Measurements from ENCODE around the gene ZNF678.
"Not testable (repeated sequence)": the region's sequence is repeated elsewhere in the genome, so short reads cannot be mapped to it uniquely, and the experiment has no call there.

ZNF678 gene

DNA sequence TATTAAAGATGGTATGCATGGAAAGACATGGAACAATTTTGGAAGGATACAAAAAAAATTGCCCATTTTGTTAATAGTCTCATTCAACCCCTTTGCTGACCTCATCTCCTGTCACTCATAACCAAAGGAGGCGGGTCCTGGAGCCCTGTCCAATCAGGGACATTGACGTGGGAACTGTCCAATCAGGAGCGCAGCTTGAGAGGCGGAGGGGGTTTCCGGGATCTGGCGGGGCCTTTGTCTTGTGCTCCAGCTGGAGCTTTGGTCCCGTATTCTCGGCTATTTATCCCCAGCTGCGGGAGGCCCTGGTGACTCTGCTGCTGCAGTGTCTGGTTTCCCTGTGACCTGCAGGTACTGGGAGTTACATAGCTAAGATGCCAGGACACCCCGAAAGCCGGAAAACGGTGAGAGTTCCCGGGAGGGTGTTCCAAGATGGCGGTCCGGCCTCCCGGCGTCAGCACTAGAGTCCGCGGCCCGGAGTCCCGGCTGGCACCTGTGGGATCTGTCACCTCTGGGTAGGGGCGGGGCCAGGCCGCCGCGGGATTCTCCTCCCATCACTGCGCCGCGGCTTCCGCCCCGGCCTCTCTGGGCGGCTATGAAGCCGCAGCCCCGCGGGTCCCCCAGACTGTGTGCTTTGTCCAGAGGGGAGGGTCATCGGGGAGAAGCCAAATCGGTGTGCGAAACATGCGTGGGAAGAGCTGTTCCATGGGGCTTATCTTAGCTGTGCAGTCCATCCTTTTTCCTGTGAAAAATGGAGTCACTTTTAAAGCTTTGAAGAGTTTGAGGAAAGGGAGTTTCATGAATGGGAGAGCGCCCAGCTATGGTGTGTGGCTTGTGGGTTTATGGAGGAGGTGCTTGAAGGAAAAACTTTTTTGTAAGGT, at the start of gene ZNF678:
Gene ZNF678 (plus strand): TSS at position 233 of the 878 bp plus-strand sequence. CDS start 87,436 bp downstream, outside the sequence.
- DNase-seq = peak; percentile 95

DNA sequence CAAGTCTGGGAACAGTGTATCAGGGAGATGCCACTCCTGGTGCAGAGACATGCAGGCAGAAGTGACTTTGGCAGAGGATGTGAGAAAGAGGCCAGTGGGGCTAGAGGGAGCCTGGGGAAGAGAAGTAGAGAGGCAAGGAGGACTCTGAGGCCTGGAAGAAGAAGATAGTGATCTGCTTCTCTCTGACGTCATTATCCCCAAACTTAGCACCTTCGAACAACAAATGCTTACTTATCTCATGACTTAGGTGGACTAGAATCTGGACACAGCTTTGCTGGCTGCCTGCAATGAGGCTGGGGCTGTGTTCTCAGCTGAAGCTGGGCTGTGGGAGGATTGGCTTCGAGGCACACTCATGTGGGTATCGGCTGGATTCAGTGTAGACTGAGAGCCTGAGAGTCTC, 44.5 kb upstream of the ZNF678 start:
- no peak for DNase-seq

DNA sequence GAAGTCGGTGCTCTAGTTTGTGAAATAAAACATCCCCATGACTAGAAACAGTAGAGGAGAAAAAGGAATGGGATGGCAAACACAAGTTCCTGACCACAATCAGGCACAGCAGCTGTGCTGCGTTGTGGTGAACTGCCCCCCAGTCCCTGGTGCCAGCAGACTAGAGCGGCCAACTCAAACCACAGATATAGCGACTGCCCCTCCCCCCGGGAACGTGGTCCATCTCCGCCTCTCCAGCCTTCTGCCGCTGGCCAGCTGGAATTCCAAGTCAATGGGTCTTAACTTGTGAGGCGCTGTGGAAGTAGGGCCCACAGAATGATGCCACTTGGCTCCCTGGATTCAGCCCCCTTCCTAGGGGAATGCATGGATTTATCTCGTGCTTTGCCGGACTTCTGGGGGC, 41.6 kb upstream of the ZNF678 start:
- DNase-seq = no peak

DNA sequence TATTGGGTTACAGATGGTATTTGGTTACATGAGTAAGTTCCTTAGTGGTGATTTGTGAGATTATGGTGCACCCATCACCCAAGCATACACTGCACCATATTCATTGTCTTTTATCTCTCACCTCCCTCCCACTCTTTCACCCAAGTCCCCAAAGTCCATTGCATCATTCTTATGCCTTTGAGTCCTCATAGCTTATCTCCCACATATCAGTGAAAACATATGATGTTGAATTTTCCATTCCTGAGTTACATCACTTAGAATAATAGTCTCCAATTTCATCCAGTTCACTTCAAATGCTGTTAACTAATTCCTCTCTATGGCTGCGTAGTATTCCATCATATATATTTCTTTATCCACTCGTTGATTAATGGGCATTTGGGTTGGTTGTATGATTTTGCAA, 36.8 kb upstream of the ZNF678 start:
- DNase-seq = no peak

DNA sequence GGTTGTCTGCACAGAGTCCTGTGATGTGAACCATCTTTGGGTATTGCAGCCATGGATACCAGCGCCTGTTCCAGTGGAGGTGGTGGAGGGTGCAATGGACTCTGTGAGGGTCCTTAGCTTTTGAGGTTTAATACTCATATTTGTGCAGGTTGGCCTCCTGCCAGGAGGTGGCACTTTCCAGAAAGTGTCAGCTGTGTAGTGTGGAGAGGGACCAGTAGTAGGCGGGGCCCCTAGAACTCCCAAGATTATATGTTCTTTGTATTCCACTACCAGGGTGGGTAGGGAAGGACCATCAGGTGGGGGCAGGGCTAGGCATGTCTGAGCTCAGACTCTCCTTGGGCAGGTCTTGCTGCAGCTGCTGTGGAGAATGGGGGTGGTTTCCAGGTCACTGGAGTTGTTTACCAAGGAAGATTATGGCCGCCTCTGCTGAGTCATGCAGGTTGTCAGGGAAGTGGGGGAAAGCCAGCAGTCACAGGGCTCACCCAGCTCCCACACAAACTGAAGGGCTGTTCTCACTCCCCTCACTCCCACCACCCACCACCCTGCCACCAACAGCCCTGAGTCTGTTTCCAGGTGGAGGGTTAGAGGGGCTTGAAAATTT, 31.2 kb upstream of the ZNF678 start:
- no peak for DNase-seq

DNA sequence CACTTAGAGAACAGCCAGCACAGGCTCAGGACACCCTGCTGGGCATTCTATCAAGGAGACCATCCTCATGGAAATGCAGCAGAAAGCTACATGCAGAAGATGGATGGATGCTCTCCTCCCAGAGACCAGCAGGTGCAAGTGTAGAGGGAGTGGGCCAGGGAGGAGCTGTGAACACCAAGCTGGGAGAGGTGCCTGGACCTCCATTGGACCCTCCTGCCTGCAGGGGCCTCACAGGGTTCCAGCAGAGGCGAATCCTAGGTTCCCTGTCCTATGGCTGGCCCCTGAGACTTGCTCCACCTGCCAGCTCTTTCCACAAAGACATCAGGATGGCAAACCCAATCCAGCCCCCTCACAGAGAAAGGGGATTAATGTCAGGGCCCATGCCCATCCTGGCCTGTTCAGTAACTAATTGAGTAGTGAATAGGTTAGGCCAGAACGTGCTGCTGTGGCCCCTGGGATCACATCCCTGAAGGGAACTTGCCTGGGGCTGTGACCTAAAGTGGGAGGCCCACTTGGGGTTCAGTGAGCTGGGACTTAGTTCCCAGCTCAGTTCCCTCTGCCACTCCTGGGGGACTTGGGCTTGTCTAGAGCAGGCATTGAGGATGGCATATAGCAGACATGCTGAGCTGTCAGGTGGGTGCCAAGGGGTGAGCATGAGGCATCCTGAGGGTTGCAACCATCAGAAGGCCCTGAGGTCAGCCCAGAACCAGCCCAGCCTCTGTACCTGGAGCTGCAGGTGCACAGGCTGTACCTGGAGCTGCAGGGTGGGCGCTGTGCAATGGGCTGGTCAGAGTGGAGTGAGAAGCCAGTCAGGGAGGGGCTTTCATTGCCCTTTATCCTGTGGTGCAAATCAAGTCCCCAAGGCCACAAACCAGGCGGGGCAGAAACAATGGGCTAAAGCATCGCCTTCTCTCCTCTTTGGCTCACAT, 22.9 kb upstream of the ZNF678 start:
- no peak for DNase-seq

DNA sequence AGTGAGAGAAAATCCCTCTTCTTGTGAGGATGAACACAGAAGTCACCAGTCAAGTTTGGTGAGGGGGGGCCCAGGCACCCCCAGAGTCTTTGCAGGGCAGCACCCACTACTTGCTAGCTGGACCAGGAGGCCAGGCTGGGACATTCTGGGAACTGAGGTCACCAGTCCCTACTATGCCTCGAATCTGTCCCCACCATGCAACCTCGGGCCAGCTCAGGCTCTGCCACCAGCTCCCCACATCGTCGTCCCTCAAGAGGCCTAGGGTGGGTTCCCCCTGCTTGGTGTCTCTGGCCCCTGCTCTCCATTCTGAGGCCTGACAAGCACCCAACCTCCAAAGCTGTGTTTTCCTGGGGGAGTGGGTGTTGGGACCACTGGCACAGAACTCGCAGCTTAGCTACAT, 22.2 kb upstream of the ZNF678 start:
- DNase-seq = no peak

DNA sequence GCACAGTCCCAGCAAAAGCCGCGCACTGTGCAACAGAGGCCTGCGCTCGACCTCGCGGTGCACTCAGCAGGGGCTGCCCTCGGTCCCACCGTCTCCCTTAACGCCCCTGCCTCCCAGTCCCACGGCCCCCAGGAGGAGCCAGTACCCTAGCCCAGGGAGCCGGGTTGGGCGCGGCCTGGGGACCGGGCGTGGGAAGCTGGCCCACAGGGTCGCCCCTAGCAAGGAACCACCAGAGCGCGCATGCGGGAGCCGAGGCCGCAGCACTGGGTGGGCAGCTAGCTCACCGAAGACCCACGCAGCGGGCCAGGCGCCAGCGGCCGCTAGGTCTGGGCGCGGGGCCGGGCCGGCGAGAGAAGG, 21.6 kb upstream of the ZNF678 start:
- no peak for DNase-seq

DNA sequence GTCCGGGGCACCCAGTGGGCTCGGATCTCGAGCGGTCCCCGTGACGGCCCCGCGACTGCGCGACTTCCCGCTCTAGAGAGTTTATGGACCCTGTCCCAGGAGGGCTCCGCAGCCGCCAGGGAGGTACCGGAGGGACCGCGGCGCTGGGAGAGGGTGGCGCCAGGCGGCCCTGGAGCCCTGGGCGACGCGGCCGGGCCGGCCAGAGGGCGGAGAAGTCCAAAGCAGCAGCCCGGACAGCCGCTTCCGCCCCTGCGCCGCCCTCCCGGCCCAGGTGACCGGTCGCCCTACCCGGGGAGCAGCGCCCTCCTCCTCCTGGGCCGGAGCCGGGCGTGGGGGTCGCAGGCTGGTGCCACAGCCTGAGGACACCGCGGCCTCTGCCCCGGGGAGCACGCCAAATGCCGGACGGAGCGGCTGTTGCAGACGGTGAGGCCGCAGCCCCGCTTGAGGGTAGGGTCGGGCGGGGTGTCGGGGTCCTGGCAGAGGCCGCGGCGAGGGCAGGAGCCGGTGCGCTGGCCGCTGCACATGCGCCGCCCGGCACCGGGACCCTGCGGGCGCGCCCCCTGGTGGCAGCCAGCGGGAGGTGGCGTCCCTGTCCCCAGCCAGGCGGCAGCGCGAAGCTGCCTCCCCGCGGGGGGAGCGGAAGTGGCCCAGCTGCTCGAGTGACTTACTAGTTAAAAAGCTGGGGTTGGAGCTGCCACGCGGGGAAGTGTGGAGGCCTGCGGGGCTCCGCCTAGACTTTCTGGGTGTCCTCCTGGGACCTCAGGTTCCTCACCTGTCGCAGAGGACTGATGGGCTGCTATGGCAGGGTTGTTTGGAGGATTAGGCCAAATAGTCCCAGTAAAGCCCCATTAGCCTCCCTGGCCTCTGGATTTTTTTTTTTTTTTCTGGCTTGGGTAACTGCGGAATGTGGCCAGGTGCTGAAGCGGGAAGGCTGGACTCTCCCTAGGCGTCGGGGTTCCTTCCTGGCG, 20.9 kb upstream of the ZNF678 start:
- DNase-seq = peak; percentile 85

DNA sequence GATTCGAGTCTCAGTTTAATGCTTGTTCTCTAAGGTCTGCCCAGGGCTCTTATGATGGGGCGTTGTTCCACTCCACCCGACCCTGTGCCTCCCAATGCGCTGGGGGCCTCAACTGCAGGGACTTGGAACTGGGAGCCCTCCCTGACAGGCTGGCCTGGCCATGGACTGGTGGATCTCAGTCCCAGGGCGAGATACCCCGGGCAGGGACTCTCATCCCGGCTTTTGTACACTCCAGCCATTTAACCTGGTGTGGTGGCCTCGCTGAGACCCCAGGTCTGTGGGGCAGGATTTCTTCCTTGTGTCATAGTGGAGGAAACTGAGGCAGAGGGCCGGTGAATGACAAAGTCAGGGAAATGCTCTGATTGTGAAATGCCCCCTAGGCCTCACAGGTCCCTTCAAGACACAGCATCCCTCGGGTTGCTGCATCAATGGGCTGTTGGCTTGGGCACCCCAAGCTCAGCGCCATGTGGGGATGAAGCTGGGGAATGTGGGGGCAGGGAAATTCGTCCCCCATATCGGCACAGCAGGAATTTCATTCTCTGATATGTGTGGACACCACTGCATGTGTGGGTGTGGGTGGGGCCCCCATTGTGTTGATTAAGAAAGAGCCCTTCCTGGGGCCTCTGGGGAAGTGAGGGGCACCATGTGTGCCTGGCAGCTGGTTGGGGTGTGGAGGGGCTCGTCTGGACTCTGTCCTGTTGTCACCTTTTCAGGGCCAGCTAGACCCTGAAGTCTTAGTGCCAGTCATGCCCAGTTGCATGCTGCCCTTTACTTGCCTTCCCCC, 19.9 kb upstream of the ZNF678 start:
- DNase-seq = no peak

DNA sequence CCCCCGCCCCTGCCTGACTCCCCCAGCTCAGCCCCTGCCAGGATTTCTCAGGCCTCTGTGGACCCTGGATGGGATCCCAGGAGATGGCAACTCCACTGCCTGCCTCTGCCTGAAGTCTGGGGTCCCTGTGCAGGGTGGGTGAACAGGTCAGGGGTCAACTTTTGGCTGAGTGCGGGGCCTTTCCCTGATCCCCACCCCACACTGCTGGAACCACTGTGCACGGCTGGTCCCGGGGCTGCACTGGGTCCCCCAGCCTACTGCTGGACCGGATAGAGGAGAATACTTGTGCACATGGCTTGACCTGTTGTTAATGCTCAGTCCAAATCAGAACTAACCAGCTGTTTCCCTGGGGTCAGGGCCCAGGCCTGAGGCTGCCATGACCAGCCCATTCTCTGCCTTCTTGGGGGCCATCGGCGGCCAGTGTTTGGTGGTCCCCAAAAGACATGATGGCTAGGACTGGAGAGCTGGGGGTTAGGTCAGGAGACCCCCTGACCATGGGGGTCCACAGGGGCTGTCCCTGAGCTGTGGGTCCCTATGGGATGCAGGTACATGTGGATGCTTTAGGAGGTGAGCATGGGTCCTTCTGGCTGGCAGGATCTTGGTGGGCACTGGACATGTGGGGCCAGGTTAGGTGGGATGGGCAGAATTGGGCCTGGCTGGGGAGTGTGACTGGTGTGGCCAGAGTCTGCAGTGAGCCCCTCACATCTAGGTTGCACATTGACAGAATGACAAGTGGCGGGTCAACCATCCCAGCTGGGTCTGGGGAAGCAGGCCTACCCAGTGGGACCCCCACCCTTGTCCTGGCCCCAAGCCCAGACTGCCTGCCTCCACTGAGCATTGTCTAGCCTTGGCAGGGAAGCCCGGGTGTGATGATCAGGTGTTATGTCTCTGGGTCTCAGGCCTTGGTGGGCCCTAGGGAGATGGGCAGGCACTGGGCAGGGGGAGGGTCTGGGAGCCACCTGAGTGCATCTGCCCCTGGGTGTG, 19.0 kb upstream of the ZNF678 start:
- DNase-seq = no peak

DNA sequence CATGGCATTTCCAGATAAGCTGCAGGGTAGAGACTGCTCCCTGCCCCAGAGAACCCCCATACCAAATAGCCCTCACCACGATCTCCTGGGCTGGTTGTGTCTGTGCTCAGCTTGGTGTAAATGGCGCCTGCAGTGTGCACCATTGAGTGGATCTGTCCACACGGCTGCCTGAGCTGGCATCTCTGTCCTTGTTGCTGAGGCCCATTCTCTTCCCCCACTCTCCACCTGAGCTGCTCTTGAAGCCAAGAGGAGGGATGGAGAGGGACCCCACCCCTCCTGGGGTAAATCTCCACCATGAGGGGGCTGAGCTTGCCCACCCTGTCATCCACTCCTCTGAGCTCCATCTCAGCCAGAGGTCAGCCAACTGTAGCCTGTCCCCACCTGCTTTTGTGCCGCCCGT, 18.0 kb upstream of the ZNF678 start:
- no peak for DNase-seq

DNA sequence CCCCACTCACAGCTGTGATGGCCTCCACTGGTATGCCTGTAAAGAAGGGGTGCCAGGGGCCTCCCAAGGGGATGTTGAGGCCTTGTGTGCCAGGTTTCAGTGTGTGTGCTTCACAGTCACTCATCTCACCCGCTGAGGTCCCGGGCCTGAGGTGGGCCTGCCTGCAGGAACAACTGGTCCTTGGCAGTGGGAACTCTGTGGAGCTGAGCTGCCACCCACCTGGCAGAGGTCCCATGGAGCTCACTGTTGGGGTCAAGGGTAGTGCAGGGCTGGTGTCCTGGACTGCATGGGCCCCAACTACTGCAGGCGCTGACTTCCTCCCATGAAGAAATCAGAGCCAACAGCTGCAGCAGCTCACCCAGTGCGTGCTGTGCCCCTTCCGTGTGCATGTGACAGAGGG, 17.3 kb upstream of the ZNF678 start:
- no peak for DNase-seq

DNA sequence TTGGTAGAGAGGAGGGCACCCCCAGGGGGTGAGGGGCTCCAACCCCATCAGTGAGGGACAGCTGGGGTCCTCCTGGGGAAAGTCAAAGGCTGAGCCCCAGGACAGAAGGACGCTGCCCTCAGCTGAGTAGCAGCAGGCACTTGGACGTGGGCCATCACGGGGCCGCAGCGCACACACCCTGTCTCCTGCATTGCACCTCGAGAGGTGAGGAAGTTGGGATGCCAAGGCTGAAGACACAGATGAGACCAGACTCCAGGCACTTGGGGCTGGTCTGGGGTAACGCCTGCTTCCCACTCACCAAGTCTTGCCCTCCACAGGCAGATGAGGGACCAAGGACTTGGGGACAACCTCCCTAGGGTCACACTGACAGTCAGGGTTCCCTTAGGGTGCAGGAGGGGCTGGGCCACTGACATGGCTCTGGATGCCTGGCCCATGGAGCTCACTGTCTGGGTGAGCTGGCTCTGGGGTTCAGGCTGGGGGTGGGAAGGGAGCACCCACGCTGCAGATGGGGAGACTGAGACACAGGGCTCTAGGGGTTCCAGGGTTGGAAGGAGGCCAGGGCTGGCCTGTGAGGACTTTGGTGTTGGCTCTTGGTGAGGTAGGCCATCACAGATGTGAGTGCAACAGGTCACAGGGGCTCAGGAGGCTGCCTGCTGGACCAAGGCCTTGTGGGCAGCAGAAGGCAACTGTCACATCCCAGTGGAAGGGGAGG, 16.6 kb upstream of the ZNF678 start:
- no peak for DNase-seq

DNA sequence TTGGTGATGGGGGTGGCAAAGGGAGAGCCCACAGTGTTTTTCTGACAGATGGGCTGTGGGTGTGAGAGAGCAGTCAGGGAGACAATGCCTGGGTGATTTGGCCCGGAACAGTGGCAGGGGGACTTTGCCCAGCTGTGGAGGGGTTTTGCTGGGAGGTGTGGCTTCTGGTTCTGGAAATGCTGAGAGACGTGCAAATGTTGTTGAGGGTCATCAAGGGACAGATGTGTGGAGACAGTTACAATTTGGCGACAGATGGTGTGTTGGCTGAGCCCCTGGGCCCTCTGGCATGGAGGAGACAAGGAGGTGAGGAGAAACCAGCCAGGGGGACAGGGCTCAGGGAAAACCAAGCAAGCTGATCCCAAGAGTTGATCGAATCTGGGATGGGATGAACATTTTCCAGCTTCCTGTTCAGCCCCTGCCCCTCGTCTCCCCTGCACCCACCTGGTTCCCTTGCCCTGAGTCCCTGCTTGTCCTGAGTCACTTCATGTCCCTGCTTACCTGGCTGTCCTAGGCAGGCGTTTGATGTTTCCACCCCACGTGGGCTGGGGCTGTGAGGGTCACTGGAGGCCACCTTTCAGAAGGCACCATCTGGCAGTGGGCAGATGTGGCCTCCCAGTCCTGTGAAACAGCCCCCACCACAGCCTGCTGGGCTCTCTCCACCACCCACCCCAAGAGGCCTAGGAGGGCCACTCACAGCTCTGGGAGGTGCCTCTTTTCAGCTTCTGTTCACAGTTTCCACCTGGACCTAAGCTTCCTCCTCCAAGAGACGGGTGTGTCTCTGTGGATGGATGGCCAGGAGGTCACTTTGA, 15.8 kb upstream of the ZNF678 start:
- no peak for DNase-seq

DNA sequence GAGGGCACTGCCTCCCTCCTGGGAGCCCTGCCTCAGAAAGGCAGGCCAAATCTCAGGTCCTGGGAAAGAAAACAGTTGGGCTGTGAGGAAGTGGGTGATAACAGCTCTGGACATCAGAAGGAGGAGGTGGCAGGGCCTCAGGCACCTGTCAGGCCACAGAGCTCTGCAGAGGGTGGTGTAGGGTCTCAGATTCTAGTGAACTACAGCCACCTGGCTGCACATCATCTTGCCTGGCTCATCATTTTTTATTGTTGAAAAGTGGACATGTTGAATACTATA, 15.3 kb upstream of the ZNF678 start:
- no peak for DNase-seq

DNA sequence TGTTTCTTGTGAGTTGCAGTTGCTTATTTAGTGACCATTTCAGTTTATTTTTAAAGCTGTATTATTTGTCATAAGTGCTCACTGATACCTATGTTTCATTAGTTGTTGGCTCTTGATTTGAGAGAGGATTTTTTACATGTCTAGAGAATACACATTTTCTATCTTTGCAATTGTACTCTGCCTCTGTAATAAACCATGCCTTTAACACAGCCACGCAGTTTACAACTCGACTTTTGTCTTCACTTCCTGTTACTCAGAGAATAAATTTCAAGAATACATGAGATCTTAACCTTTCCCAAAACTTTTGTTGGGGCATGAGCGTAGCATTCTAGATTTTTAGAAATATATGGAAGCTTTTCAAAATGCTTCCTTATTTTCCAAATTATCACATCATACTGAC, 14.9 kb upstream of the ZNF678 start:
- DNase-seq = no peak

DNA sequence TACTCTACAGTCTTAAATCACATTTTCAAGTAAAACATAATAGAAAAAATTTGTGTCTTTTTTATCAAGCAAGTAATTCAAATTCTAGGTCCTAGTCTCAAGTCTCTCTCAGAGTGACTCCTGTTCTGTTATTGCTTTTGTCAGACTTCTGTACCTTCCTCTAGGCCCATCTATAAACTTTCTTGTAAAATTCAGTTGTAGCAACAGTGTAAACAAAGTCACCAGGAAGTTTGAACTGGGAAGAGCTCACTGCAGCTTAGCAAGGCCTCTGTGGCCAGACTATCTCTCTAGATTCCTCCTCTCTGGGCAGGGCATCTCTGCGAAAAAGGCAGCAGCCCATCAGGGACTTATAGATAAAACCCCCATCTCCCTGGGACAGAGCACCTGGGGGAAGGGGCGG, 13.5 kb upstream of the ZNF678 start:
- no peak for DNase-seq

DNA sequence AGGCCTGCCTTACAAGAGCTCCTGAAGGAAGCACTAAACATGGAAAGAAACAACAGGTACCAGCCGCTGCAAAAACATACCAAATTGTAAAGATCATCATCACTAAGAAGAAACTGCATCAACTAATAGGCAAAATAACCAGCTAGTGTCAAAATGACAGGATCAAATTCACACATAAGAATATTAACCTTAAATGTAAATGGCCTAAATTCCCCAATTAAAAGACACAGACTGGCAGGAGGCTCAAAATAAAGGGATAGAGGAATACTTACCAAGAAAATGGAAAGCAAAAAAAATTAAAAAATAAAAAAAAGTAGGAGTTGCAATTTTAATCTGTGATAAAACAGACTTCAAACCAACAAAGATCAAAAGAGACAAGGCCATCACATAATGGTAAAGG, 11.5 kb upstream of the ZNF678 start:
- not testable (repeated sequence) for DNase-seq
